ENCODE results near the gene MYO7B.

DNA sequence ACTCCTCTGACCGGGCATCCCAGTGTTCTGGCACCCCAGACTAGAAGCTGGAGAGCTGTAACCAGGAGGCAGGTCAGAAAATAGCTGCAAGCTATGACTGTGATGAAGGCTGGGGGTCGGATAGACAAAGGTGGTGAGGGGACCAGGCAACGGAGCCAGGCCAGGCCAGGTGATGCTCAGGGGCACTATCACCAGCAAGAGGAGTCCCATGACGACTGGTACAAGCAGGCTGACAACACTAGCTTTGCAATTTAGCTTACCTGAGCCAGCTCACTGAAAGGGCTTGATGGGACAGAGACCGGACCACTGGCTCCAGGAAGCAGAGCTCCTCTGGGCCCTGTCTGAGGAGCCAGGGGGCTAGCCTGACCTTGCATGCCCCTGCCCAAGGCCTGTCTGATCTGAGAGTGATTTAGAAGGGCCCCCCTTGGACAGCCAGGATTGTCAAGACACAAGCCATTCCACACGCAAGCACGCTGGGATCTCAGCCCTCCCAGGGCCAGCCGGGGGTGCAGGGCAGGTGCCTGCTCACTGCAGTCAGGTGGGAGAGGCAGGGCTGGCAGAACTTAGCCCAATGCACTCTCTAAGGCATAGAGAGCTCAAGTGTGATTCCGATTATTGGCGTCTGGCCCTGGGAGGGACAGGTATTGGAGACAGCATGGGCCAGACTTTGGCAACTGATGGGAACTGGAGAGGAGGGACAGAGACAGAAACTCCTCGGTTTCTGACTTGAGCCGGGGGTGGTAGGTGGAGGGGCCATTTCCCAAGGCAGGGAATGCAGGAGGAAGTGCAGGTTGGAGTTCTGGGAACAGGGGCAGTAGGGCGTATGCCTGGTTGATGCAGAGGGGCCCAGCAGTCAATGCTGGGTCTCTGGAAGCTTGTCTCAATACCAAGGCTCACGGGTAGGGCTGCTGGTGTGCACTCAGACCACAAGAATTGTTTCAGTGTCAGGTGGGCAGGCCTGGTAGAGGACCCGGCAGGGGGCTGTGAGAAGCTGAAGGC is 47.7 kb downstream of the MYO7B start:
- no peak for TF ChIP-seq POLR2A (IDR thresholded peaks at IDR 0.05)
- TF ChIP-seq, protein P1, sequence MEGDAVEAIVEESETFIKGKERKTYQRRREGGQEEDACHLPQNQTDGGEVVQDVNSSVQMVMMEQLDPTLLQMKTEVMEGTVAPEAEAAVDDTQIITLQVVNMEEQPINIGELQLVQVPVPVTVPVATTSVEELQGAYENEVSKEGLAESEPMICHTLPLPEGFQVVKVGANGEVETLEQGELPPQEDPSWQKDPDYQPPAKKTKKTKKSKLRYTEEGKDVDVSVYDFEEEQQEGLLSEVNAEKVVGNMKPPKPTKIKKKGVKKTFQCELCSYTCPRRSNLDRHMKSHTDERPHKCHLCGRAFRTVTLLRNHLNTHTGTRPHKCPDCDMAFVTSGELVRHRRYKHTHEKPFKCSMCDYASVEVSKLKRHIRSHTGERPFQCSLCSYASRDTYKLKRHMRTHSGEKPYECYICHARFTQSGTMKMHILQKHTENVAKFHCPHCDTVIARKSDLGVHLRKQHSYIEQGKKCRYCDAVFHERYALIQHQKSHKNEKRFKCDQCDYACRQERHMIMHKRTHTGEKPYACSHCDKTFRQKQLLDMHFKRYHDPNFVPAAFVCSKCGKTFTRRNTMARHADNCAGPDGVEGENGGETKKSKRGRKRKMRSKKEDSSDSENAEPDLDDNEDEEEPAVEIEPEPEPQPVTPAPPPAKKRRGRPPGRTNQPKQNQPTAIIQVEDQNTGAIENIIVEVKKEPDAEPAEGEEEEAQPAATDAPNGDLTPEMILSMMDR (IDR thresholded peaks at IDR 0.05), result no peak

Data from Peyer's patch (tissue), 4 donors.